Activated CD8-positive, alpha-beta memory T cell treated with anti-CD3 and anti-CD28 coated beads, Interleukin-2, amount 50 U/mL, for 24 hours (primary cell): Measurements from ENCODE around the gene PLA2G3.
"Not testable (repeated sequence)": the region's sequence is repeated elsewhere in the genome, so short reads cannot be mapped to it uniquely, and the experiment has no call there.

Experiments used
- DNase-seq: peaks from one replicate; pipeline ENCODE4 v3.0.0-alpha.2; 2020; ENCODE audit errors: extremely low read depth

PLA2G3 gene

GRCh38 chr22:31139866-31140716, at the start of gene PLA2G3:
PLA2G3 (minus strand) TSS chr22:31140508; CDS start chr22:31140354, 154 bp downstream.
- no peak for DNase-seq

- no peak for DNase-seq
These were observed 47.3 kb upstream of the PLA2G3 start for GRCh38 chr22:31187627-31188026.

- no peak for DNase-seq
These were observed 44.7 kb upstream of the PLA2G3 start for GRCh38 chr22:31185056-31185455.

GRCh38 chr22:31184015-31184414, 43.7 kb upstream of the PLA2G3 start:
- no peak for DNase-seq

GRCh38 chr22:31179345-31179744, 39.0 kb upstream of the PLA2G3 start:
- DNase-seq: no peak

GRCh38 chr22:31178859-31179258, 38.6 kb upstream of the PLA2G3 start:
- DNase-seq: no peak

- no peak for DNase-seq
These were observed 37.3 kb upstream of the PLA2G3 start for GRCh38 chr22:31177420-31178162.

- DNase-seq: no peak
These were observed 36.6 kb upstream of the PLA2G3 start for GRCh38 chr22:31176923-31177322.

- DNase-seq: no peak
These were observed 33.3 kb upstream of the PLA2G3 start for GRCh38 chr22:31173386-31174145.

- not testable (repeated sequence) for DNase-seq
These were observed 31.4 kb upstream of the PLA2G3 start for GRCh38 chr22:31171734-31172133.

- DNase-seq: no peak
These were observed 30.7 kb upstream of the PLA2G3 start for GRCh38 chr22:31170971-31171370.

GRCh38 chr22:31162015-31162765, 21.9 kb upstream of the PLA2G3 start:
- no peak for DNase-seq

GRCh38 chr22:31161386-31161785, 21.1 kb upstream of the PLA2G3 start:
- DNase-seq: no peak

GRCh38 chr22:31160328-31160978, 20.1 kb upstream of the PLA2G3 start:
- no peak for DNase-seq

GRCh38 chr22:31155422-31155821, 15.1 kb upstream of the PLA2G3 start:
- DNase-seq: no peak

- no peak for DNase-seq
These were observed 14.7 kb upstream of the PLA2G3 start for GRCh38 chr22:31154975-31155374.

GRCh38 chr22:31153357-31153756, 13.0 kb upstream of the PLA2G3 start:
- DNase-seq: no peak

- DNase-seq: no peak
These were observed 11.6 kb upstream of the PLA2G3 start for GRCh38 chr22:31151872-31152271.

GRCh38 chr22:31150615-31151014, 10.3 kb upstream of the PLA2G3 start:
- DNase-seq: no peak

GRCh38 chr22:31148953-31149627, 8.8 kb upstream of the PLA2G3 start:
- no peak for DNase-seq
